ENCODE data around the gene SLX9.
A peak's percentile ranks its signal among the peaks of the same experiment; 100 is the strongest.
"Not testable (repeated sequence)": the region's sequence is repeated elsewhere in the genome, so short reads cannot be mapped to it uniquely, and the experiment has no call there.

SLX9 gene

GRCh38 chr21:44916965-44917364 is 22.9 kb upstream of the SLX9 start:
- no peak for DNase-seq (ENCODE audit: low read depth)

- DNase-seq (ENCODE audit: low read depth) = no peak
These were observed 22.3 kb upstream of the SLX9 start for GRCh38 chr21:44917446-44918106.

GRCh38 chr21:44918107-44918470 is 21.7 kb upstream of the SLX9 start:
- no peak for DNase-seq (ENCODE audit: low read depth)

- DNase-seq (ENCODE audit: low read depth) = no peak
These were observed 21.2 kb upstream of the SLX9 start for GRCh38 chr21:44918581-44919033.

DNA sequence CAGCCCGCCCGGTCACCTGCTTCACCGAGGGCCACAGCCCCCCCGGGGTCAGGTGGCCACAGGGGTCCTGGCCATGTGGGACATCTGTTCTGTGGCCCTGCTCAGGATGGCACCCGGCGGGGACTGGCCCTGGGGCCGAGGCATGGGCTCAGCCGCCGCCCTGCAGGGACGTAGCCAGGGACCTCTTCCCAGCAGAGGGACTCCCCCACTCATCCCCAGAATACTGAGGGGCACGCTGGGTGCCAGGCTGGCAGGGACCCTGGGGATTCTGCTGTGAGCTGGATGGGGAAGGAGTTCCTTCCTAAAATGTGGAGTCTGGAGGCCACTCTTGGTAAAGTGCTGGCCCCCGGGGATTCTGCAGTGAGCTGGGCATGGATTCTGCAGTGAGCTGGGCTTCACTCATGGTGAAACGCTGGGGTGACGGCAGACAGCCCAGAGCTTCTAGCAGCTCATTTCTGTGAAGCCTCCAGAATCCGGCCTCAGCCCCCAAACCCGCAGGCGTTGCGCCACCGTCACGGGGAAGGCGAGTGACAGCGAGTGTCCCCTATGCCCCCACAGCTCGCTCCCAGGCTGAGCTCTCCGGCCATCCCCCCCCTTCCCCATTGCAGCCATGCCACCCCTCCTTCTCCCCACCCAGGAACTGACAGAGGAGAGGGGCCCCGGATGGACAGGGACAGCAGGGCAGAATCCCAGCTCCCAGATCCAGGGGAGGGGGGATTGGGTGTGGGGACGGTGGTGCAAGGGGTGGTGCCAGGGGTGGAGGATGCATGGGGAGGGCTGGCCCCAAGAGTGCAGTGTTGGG is 20.5 kb upstream of the SLX9 start:
- DNase-seq (ENCODE audit: low read depth) = no peak

GRCh38 chr21:44919913-44920693 is 19.7 kb upstream of the SLX9 start:
- no peak for DNase-seq (ENCODE audit: low read depth)

GRCh38 chr21:44920694-44921604 is 18.9 kb upstream of the SLX9 start, which contains the start of gene ITGB2:
TSS of gene ITGB2 (minus strand) at chr21:44920899. CDS start at chr21:44910782, 10,117 bp downstream.
- no peak for DNase-seq (ENCODE audit: low read depth)

- no peak for DNase-seq (ENCODE audit: low read depth)
These were observed 17.9 kb upstream of the SLX9 start for GRCh38 chr21:44921928-44922327.

DNA sequence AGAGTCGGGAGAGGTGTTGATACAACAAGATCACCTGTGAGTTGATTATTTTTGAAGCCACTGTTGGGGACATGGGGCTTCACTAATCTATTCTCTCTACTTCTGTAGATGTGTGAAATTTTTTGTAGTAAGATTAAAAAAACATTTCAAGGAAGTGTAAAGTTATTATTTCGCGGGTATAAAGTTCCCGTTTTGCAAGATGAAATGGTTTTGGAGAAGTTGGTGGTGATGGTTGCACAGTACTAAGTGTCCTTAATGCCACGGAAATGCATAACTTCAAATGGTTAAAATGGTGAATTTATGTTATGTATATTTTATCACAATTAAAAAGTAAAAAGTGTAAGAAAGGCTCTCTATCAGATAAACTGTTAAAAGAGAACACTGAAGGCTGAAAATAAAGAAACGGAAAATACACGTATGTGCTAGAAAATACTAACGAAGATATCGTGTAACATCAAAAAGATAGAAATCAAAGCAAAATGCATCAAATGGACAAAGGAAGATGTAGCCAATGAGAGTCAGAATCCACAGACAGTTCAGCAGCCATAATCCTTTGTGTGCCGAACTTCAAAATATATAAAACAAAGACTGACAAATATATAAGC is 16.2 kb upstream of the SLX9 start:
- DNase-seq (ENCODE audit: low read depth) = no peak

DNA sequence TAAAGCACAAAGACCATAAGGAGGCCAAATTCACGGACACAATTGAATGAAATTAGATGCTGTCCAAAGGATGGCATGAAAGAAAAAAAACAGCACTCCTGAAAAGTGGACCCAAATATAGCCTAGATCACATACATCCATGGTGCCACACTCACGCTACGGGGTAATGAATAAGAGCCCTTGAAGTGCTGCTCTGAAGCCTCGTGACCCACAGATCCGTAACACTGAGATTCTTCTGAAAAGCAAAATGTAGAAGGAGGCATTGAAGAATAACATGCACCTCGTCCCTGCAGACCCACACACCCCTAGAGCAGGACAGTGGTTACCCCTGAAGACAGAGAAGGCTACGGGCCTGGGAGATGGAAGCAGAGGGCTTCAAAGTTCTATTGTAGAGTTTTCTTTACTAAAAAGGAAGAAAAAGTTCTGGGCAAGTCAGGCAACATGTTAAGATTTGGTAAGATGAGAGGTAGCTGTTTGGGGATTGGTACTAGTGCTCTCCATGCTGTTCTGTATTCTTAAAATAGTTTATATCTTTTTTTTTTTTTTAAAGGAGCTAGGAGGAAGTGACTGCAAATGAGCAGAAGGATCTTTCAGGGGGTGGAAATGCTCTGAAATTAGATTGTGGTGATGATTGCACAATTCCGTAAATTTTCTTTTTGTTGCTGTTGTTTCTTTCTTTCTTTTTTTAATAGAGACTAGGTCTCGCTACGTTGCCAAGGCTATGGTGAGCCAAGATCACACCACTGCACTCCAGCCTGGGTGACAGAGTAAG is 15.0 kb upstream of the SLX9 start:
- no peak for DNase-seq (ENCODE audit: low read depth)

DNA sequence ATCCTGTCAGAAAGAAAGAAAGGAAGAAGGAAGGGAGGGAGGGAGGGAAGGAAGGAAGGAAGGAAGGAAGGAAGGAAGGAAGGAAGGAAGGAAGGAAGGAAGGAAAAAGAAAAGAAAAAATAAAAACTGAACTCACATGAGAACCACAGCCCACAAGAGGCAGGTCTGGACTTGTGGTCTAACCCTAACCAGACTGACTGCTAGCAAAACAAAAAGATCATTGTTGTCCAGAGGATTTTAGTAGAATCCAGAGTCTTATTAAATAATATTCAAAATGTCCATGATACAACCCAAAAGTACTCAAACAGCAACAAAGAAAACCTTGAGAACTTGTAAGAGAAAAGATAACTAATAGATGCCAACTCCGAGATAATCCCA is 14.5 kb upstream of the SLX9 start:
- no peak for DNase-seq (ENCODE audit: low read depth)

- no peak for DNase-seq (ENCODE audit: low read depth)
These were observed 13.3 kb upstream of the SLX9 start for GRCh38 chr21:44926331-44927101.

- no peak for DNase-seq (ENCODE audit: low read depth)
These were observed 12.6 kb upstream of the SLX9 start for GRCh38 chr21:44927259-44927586.

- peak; percentile 79 for DNase-seq (ENCODE audit: low read depth)
These were observed 12.0 kb upstream of the SLX9 start for GRCh38 chr21:44927587-44928461.

DNA sequence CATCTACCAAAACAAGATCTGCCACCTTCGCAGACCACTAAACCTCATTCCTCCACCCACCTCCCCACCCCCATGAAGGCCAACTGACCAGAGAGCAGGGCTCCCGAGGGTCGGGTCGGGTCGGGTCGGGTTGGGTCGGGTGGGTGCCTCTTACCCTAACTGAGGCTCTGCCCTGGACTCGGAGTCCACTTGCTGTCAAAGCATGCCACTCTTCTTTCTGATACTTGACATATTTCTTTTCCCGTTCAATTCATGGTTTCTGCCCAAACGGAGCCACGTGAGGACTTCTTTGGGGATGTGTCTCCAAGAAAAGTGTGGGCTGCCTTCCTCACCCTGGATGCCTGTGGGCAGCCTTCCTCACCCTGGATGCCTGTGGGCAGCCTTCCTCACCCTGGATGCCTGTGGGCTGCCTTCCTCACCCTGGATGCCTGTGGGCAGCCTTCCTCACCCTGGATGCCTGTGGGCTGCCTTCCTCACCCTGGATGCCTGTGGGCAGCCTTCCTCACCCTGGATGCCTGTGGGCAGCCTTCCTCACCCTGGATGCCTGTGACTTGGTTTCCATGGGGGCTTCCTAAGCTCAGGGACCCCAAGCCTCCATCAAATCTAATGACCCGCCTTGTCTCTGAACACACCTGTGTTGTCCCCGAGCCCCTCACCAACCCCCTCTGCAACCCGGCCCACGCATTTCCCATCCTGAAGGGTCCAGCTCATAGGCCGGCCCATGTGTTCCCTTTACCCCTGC is 11.2 kb upstream of the SLX9 start:
- DNase-seq (ENCODE audit: low read depth) = not testable (repeated sequence)

DNA sequence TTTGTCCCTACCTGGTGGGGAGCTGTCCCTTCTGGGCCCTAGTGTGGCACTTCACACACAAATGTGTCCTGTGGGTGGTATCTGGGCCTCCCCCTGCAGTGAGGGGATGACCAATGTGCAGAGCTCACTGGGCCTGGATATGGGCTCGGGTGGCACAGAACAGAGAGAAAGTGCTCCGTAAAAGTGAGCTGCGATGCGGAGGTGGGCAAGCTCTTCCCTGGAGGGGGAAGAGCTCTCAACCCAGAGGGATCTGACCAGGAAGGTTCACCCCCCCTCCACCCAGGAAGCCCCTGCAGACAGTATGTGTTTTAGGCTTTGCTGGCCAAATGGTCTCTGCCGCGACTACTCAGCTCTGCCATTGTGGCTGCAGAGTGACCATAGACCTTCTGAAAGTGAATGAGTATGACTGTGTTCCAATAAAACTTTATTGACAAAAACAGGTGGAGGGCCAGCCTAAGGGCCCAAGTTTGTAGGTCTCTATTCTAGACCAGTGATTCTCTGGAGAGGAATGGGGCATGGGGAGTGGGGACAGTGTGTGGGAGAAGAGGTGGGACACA is 10.5 kb upstream of the SLX9 start:
- DNase-seq (ENCODE audit: low read depth) = no peak

DNA sequence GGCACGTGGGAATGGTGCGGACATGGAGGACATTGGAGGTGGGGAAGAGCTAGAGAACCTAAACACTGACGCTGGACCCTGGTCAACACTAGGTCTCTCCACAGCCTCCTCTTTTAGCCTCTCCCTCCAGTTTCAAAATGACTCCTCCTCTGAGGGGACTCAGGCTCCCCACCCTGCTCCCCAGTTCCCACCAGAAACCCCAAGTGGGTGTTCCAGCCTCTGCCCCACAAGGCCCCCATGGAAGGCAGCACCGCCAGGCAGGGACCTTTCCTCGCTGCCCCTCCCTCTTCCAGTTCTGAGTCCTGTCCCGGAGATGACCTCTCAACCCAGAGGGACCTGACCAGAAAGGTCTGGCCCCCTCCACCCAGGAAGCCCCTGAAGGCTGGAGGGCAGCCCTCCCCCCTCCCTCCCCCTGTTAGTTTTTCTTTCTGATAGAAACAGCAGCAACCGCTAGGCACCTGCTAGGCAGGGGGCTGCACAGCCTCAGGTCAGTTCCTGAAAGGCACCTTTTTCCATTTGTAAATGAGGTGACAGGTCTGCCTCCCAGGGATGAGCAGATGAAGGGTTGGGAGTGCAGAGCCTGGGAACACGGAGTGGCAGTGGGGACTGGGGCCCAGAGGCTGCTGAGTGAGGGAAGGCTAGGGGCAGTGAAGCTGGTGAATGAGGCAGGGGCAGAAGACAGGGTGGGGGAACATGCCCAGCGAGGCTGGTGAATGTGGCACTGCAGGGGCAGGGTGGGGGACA is 9.9 kb upstream of the SLX9 start:
- DNase-seq (ENCODE audit: low read depth) = no peak

Data from stimulated activated CD8-positive, alpha-beta memory T cell treated with anti-CD3 and anti-CD28 coated beads, Interleukin-7, amount 100 ng/mL, for 24 hours (primary cell).